IPS-18c (cell line): ENCODE results near the gene PROP1.
"Not testable (repeated sequence)": the region's sequence is repeated elsewhere in the genome, so short reads cannot be mapped to it uniquely, and the experiment has no call there.

Experiments
- H3K4me3 ChIP-seq: 2 replicates; pipeline ENCODE4 v1.7.0; 2013; ENCODE audit warnings: low read depth, mild to moderate bottlenecking, low read length, moderate library complexity; ENCODE audit not compliant: insufficient read depth
- H3K9me3 ChIP-seq: one replicate; pipeline ENCODE4 v1.6.1; 2013; ENCODE audit warnings: mild to moderate bottlenecking, low read length, moderate library complexity; ENCODE audit not compliant: control insufficient read depth, insufficient read depth

The PROP1 gene

DNA sequence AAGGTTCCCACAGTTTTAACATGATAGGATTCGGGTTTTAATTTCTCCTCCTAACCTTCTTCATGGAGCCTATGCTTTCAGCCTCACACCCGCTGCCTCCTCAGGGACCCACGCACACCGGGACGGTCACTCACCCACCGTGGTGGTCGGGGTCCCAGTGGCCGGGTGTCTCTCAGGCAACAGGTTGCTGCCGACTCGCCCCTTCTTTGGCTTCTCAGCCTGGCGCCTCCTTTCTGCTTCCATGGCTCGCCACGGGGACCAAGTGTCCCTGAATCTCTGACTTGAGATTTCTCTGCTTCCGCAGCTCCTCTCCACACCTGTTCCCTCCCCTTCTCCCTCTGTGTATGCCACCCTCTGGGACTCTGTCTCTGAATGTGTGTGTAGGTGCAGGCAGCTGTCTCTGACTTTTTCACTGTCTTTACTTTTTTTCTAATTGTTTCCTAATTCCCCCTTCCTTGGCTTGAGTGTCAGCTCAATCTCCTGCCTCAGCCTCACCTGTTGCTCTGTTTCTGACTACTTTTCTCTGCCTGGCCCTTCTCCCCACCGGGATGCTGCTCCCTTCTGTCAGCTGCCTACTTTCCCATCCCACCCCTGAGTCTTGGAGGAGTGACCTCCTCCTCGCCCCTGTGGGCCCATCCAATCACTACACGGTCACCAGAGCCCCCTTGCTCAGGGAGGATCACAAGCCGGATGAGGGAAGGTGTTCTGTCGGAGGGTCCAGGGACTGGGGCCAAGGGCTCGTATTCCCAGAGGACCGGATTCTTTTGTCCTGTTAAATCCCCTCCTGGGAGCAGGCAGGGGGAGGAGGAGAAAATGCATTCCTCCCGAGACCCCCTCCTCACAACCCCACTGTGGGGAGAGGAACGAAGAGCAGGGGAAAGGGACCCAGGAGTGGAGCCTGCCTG lies at the start of gene PROP1:
PROP1 (minus strand) TSS at position 552 of the 905 bp plus-strand sequence; CDS start at position 243, 309 bp downstream.
- Histone ChIP-seq H3K9me3 (no peaks in the 10 kb centered on the region), H3K4me3 (no peak within 1 kb of the TSS)

DNA sequence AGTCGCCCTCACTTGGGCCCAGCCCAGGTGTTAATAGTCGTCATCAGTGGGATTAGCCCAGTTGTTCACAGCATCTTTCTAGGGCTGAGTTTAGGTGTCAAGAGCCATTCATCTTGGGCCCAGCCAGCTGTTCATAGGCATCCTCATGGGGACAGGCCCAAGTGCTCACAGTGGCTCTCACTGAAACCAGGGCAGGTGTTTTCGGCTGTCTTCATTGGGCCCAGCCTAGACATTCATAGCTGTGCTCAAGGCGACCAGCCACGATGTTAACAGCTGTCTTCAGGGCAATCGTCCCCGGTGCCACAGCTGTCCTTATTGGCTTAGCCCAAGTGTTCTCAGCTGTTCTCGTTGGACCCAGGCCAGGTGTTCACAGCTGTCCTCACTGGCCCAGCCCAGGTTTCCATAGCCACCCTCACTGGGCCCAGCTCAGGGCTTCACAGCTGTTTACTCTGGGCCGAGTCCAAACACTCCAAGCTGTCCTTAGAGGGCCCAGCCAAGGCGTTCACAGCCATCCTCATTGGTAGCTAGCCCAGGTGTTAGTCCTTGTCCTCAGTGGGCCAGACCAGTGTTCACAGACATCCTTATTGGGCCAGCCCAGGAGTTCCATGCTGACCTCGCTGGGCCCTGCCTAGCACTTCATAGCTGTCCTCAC lies 23.5 kb upstream of the PROP1 start:
- not testable (repeated sequence) for H3K9me3 ChIP-seq

DNA sequence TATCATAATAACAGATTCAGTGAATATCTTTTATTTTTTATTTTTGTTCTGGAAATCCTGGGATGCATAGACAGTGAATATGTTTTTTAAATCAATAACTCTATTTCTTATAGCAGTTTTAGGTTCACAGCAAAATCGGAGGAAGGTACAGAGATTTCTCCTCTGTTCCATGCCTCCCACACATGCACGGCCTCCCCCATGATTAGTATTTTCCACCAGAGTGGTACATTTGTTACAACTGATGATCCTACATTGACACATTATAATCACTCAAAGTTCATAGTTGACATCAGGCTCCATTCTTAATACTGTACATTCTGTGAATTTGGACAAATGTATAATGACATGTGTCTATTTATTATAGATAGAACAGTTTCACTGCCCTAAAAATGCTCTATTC lies 16.7 kb upstream of the PROP1 start:
- not testable (repeated sequence) for H3K9me3 ChIP-seq, H3K4me3 ChIP-seq

More for the DNA sequence above, 23.5 kb upstream of the PROP1 start:
- not testable (repeated sequence) for H3K4me3 ChIP-seq

DNA sequence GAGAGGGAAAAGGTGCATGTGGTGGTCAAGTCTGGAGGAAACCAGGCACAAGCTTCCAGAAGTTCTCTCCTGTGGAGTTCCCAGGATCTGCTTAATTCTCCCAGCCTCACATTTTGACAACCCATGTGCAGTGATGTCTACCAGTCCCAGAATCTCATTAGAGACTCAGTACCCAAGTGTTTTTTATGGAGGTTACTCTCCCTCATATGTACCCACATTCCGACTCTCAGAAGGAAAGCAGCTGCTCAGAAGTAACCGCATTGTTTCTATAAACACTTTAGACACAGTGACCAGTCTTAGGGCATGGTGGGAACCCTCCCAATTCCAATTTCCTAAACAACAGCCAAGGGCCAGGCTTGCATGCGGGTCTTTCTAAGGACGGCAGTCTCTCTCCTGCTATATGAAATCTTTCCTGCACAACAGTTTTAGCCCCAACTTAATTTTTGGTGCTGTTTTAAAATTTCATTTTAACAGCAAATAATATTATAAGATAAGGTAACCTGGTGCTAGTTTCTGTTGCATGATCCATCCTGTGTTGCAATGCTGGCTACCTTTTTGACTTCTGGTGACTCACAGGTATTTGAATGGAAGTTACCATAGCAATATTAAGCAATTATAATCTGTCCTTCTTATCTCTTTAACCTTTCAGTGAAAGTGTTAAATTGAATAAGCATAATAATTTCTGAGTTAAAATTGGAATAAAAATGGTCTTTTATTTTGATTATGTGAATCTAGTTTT lies 15.9 kb upstream of the PROP1 start:
- not testable (repeated sequence) for H3K4me3 ChIP-seq, H3K9me3 ChIP-seq

DNA sequence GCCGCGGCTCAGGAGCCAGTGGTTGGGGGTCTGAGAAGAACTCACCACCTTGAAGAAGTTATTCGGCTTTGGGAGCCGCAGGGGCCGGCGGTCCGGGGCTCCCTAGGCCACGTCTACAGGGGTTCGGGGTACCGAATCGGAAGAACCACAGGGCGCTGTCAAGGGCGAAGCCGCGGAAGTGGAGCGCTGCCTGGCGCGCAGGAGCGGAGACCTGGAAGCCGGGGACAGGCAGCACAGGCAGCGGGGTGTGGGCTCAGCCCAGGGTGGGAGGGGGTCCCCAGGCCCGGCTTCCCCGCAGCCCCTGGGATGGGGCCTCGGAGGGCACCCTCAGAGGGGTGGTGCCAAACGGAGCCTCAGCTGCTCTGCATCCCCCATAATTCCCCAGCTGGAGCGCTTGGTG lies 11.2 kb upstream of the PROP1 start:
- not testable (repeated sequence) for H3K9me3 ChIP-seq
- H3K4me3 ChIP-seq = 0 out of 2 replicates have a peak overlapping the region, but pooled peaks have one; percentile 9

DNA sequence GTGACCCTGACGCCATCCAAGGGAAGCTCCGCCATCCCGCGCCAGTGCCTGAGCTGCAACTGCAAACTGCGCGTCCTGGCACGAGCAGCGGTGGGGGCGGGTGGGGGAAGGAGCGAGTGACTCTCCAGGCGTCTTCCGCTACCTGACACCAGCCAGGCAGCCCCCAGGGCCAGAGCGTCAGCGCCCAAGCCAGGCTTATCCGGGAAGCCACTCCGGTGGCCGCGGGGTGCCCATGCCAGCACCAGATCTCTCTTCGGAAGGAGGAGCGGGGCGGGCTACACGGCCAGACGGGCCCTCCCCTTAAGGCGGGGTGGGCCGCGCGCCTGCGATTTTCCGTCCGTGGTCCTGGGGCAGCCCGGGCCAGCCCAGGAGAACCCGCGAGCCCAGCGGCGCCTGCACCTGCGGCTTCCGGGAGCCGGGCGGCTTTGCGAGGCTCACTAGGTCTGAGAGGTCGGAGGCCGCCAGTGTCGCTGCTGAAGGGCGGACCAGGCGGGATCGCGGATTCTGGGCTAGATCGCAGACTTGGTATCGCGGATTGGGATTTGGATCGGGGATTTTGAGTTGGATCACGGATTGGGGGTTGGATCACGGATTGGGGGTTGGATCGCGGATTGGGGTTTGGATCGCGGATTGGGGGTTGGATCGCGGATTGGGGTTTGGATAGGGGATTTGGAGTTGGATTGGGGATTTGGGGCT lies 10.6 kb upstream of the PROP1 start:
- H3K4me3 ChIP-seq = peak overlapping the region; percentile 31; the same call in 1 of the 2 replicates
- not testable (repeated sequence) for H3K9me3 ChIP-seq

DNA sequence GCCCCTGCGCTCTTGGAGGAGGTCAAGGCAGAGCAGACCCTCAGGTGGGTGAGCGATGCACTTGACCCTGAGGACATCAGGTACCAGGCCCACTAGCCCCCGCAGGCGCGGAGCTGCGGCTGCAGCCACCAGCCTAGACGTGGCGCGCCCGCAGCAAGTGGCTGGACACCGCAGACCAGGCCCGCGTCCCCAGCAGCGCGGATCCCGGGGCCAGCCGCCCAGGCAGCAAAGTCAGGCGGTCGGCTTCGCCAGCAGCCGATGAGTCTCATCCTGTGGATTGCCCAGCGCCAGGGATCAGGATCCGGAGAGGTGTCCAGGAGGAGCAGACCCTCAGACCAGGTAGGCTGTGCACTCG lies 10.1 kb upstream of the PROP1 start:
- not testable (repeated sequence) for H3K4me3 ChIP-seq, H3K9me3 ChIP-seq

DNA sequence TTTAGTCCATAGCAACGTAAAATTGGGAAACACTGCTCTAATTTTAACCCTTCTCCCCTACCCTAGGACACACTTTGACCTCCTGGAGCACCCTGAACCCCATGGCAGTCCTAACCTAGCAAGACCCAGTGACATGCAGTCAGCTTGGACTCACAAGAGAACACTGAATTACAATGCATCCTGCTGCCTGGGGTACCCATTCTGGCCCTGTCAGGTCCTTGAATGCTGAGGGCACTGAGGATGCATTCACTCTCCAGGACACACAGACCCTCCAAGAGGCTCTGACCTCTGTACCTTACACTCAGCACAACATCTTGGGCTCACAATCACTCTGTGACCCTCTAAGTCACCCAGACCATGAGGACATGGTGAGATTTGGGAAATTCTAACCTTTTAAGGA lies 1.8 kb upstream of the PROP1 start:
- Histone ChIP-seq H3K9me3 (no peaks in the 10 kb centered on the region), H3K4me3 (no peak overlapping the region)

DNA sequence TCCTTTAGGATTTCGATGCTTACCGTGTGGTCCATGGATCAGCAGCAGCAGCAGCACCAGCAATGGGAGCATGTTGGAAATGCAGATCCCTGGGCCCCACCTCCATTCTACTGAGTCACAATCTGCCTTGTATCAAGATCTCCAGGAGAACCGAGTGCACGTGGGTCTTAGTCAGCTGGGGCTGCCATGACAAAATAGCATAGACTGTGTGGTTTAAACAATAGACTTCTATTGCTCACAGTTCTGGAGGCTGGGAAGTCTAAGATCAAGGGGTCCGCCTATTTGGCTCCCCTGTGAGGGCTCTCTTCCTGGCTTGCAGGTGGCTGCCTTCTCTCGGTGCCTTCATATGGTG lies 1.3 kb upstream of the PROP1 start:
- H3K9me3 ChIP-seq = no peaks in the 10 kb centered on the region
- no peak overlapping the region for H3K4me3 ChIP-seq

DNA sequence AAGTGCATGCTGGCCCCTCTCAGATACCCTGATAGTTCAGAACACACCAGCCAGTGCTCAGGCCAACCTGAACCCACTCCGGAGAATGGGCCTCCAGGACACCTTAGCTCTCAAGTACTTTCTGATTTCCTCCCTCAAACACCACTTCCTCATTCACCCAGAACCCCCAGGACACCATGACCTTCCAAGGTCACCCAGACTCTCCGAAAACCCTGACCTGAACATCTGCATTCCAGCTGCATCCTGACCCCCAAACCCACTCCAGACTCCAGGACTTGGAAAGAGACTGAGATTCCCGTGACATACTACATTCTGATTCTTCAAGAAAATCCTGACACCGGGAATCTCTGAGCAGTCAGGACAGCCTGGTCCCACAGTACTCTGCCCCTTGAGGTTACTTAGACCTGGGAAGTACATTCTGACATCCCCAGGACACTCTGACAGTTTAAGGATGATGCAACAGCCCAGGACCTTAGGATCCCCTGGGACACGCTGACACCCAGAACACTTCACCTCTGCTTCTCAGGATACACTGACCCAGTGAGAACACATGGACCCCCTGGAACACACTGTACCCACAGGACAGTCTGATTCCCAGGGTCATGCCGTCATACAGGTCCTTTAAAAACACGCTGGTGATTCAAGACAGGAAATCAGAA lies 747 bp upstream of the PROP1 start:
- H3K9me3 ChIP-seq = no peaks in the 10 kb centered on the region
- no peak overlapping the region for H3K4me3 ChIP-seq

DNA sequence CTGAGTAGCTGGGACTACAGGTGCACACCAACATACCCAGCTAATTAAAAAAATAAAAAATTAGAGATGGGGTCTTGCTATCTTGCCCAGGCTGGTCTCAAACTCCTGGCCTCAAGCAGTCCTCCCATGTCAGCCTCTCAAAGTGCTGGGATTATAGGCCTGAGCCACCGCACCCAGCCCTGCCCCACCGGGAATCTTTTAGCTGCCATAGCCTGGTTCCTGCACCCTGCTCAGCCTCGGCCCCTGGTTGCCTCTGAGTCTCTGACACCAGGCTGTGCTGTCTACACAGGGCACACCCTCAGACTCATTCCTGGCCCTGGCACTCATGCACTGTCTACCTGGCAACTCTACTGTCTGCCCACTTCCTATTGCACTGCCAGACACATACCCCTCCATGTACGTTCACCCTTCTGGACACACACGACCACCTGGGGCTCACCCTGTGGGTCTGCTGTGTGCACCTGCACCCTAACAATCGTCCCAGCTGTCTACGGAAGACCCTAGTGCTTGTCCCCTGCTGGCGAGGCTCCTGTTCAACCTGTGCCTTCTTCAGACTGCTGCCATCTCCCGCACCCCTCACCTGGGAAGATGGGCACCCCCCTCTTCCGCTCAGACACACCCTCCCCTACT lies 1.4 kb downstream of the PROP1 start:
- no peak overlapping the region for H3K4me3 ChIP-seq
- no peaks in the 10 kb centered on the region for H3K9me3 ChIP-seq

DNA sequence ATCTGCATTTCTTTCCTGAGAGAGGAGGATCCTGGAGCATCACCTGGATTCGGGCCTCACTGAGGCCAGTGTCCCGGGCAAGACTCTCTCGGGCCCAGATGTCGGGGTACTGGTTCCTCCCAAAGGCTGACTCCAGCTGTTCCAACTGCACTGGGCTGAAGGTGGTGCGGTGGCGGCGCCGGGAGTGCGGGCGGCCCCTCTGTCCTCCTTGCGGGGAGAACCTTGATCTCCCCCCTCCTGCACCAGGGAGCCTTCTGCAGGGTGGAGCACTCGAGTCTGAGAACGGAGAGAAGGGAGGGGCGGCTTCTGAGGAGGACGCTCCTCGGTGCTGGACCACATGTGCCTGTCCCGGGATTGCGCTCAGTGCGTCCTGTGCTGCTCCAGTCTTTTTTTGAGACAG lies 2.0 kb downstream of the PROP1 start:
- H3K9me3 ChIP-seq = no peaks in the 10 kb centered on the region
- no peak overlapping the region for H3K4me3 ChIP-seq

DNA sequence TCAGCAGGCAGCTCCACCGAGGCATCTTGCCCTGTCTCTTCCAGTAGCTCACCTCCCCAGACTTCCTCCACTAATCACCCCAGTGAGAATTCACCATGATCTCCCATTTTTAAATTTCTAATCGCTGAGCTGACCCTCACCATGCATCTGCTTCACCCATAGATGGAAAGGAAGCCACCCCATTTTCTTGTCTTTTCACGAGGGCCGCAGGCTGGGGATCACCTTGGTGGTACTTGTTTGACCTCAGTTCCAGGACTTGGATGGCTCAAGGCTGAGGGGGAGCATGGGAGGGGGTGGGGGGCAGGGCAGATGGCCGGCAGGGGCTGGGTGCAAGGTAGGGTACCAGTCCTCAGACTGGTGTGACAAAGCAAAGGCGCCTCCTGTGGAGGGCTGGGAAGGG lies 3.6 kb downstream of the PROP1 start:
- Histone ChIP-seq H3K4me3 (no peak overlapping the region), H3K9me3 (no peaks in the 10 kb centered on the region)

DNA sequence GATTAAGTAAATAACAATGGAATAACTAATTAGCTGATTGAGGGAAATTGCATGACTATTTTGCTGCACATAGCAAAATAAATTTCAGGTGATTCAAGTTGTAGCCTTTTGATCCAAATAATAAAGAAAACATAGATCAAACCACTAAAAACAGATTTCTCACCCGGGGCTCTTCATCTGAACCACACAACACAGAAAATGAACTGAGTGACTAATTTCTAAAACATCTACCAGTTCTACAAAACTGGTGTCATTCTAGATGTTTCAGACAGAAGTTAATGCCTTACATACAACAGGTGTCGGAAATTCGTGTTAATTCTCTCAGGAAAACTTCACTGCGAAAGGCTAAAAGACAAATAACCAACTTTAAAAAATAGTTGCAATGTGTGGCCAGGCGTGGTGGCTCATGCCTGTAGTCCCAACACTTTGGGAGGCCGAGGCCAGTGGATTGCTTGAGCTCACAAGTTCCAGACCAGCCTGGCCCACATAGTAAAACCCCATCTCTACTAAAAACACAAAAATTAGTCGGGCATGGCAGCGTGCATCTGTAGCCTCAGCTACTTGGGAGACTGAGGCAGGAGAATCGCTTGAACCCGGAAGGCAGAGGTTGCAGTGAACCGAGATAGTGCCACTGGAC lies 6.9 kb downstream of the PROP1 start:
- Histone ChIP-seq H3K9me3 (peaks cover 2% of the 10 kb centered on the region), H3K4me3 (no peak overlapping the region)

DNA sequence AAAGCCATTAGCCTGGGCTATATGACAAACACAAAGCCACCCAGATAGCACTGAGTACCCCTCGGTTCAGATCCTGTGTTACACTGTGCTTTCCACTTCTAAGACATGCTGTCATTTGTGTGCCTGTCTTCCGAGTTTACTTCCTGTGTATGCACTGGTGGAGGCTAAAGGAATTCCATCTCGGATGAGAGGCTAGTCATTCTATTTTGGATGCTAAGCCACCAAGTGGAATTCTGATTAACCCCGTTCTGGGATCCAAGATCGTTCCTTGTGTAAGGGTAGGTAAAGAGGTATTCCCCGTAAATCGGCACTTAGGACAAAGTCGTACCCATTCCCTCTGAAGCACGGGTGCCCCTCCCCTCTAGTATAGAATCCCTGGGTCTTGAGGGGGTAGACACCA lies 8.7 kb downstream of the PROP1 start:
- no peak overlapping the region for H3K4me3 ChIP-seq
- peaks cover 2% of the 10 kb centered on the region for H3K9me3 ChIP-seq

DNA sequence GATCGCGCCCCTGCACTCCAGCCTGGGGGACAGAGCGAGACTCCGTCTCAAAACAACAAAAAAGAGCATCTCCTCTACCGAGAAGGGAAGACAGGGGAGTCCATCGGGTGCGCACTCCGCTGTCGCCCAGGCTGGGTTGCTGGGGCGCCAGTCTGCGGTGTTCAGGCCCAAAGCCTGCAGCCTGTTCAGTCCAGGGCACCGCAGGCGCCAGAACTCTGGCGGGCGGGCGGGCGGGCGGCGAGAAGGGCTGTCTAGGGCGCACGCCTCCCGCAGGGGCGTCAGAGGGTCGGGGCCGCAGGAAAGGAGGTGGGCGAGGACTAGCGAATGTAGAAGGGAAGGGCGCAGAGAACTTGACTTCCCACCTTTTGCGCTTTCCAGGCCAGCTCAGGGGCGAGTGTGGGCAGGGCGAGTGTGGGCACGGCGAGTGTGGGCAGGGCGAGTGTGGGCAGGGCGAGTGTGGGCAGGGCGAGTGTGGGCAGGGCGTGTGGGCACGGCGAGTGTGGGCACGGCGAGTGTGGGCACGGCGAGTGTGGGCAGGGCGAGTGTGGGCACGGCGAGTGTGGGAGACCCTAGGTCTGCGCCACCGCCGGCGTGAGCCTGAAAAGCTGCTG lies 10.5 kb downstream of the PROP1 start:
- Histone ChIP-seq H3K9me3 (peaks cover 2% of the 10 kb centered on the region), H3K4me3 (no peak overlapping the region)
